Keratinocyte (primary cell): ENCODE measurements around the gene OR2AE1. TPM values are rescaled to one million over a fixed set of nuclear protein-coding genes. Genes with fewer than 3 reads are reported as not detected.

Experiments
- DNase-seq: peaks from one replicate; pipeline ENCODE4 v3.0.0-alpha.2; 2011; ENCODE audit warnings: low read depth, missing footprints, low spot score
- FAIRE-seq: peaks from 2 replicates; lab custom pipeline; 2011; peaks lifted over from hg19 to GRCh38; lab: Jason Lieb, UNC
- H2AFZ ChIP-seq: 2 replicates; pipeline ENCODE4 v1.6.0; 2012; ENCODE audit warnings: low read length, control low read depth, inconsistent platforms; ENCODE audit not compliant: control insufficient read depth
- H3K27ac ChIP-seq: 2 replicates; pipeline ENCODE4 v1.5.1; 2011; ENCODE audit warnings: low read length; ENCODE audit not compliant: control insufficient read depth, insufficient read depth
- H3K27me3 ChIP-seq: 3 replicates; pipeline ENCODE4 v1.6.0; 2011; ENCODE audit warnings: low read length; ENCODE audit not compliant: control insufficient read depth, insufficient read depth; ENCODE audit errors: extremely low read depth
- H3K36me3 ChIP-seq, 2 experiments: 2 replicates in 1 of 2; 3 replicates in 1 of 2; pipeline ENCODE4 v1.5.1; 2011; ENCODE audit warnings: low read length in 2 of 2, mild to moderate bottlenecking in 1 of 2; ENCODE audit not compliant: control insufficient read depth in 2 of 2, insufficient read depth in 2 of 2; ENCODE audit errors: extremely low read depth in 1 of 2
- H3K4me1 ChIP-seq: 3 replicates; pipeline ENCODE4 v1.5.1; 2011; ENCODE audit warnings: low read length; ENCODE audit not compliant: control insufficient read depth, insufficient read depth; ENCODE audit errors: extremely low read depth
- H3K4me2 ChIP-seq: 3 replicates; pipeline ENCODE4 v1.6.0; 2011; ENCODE audit warnings: low read depth, low read length; ENCODE audit not compliant: control insufficient read depth, insufficient read depth; ENCODE audit errors: extremely low read depth
- H3K4me3 ChIP-seq, 3 experiments: fragments of 200-600 bp in 1 of 3; sonication (generic) in 1 of 3; 2 replicates in 2 of 3; 3 replicates in 1 of 3; pipeline ENCODE4 v1.5.1; 2011 to 2016; ENCODE audit warnings: low read length in 3 of 3, mild to moderate bottlenecking in 3 of 3, control low read depth in 2 of 3, inconsistent platforms in 1 of 3, low read depth in 1 of 3, mixed read lengths in 1 of 3, mixed run types in 1 of 3, moderate library complexity in 1 of 3; ENCODE audit not compliant: control insufficient read depth in 2 of 3, insufficient read depth in 2 of 3; ENCODE audit errors: extremely low read depth in 1 of 3
- H3K79me2 ChIP-seq: 2 replicates; pipeline ENCODE4 v1.6.0; 2012; ENCODE audit warnings: low read length; ENCODE audit not compliant: control insufficient read depth, insufficient read depth
- H3K9ac ChIP-seq: 3 replicates; pipeline ENCODE4 v1.6.0; 2011; ENCODE audit warnings: low read length; ENCODE audit not compliant: control insufficient read depth, insufficient read depth; ENCODE audit errors: extremely low read depth
- H3K9me1 ChIP-seq: 3 replicates; pipeline ENCODE4 v1.6.0; 2011; ENCODE audit warnings: low read length; ENCODE audit not compliant: control insufficient read depth, insufficient read depth; ENCODE audit errors: extremely low read depth
- H3K9me3 ChIP-seq: 2 replicates; pipeline ENCODE4 v1.5.1; 2012; ENCODE audit warnings: low read depth, low read length; ENCODE audit not compliant: control insufficient read depth
- H4K20me1 ChIP-seq: 3 replicates; pipeline ENCODE4 v1.6.0; 2011; ENCODE audit warnings: low read length; ENCODE audit not compliant: control insufficient read depth, insufficient read depth; ENCODE audit errors: extremely low read depth
- EZH2 ChIP-seq: IDR thresholded peaks from one replicate; pipeline ENCODE4 v1.6.1; 2012; ENCODE audit warnings: inconsistent platforms, mild to moderate bottlenecking, low read length, moderate library complexity
- dilution Hi-C: fragments of 300-500 bp; cut with MboI; formaldehyde crosslinking; loops from one replicate; pipeline ENCODE4 v1.7.0; 2020; ENCODE audit warnings: low sequenced_read_pairs; ENCODE audit not compliant: extremely low pct_ligation_motif_present
- polyA plus RNA-seq, 5 experiments: library from polyadenylated mRNA; depleted of rRNA in 3 of 5; stranded (reverse) in 3 of 5; stranded (forward) in 1 of 5; unstranded in 1 of 5; fragments of >200 nt; gene quantifications; 1 replicate in 1 of 5; 2 replicates in 3 of 5; 3 replicates in 1 of 5; pipeline versions ENCODE4 v1.2.1 to v1.2.3, GENCODE V29; 2011 to 2012; ENCODE audit warnings: missing spikeins in 2 of 5, low read depth in 1 of 5, low replicate concordance in 1 of 5
- small RNA-seq, 3 experiments: library from RNA; depleted of rRNA; stranded (forward); fragments of <200 nt; gene quantifications; one replicate each; pipeline ENCODE3, GENCODE V24; 2012; ENCODE audit warnings: low read depth in 3 of 3, low replicate concordance in 1 of 3; ENCODE audit not compliant: insufficient read length in 3 of 3
- TF ChIP-seq, protein P1 (sequence below), 3 experiments: IDR thresholded peaks in 1 of 3; conservative IDR thresholded peaks in 1 of 3; optimal IDR thresholded peaks in 1 of 3; 2 replicates in 2 of 3; 3 replicates in 1 of 3; pipeline versions ENCODE3 to v1.5.1; 2011; ENCODE audit warnings: low read length in 3 of 3, mild to moderate bottlenecking in 3 of 3, moderate library complexity in 2 of 3, control low read depth in 1 of 3, inconsistent platforms in 1 of 3; ENCODE audit not compliant: insufficient read depth in 2 of 3; ENCODE audit errors: extremely low read depth in 1 of 3

The OR2AE1 gene
- polyA plus RNA-seq, 1 donor (not counting 4 experiments of a cell fraction or from before 2014, with no cell fraction given): not detected

- Histone ChIP-seq H3K27ac (no peak overlapping the region), H3K9me1 (no peaks in the 10 kb centered on the region), H4K20me1 (no peaks in the 10 kb centered on the region), H3K79me2 (no peaks in the 10 kb centered on the region), H3K9ac (no peak overlapping the region), H3K36me3 (no peaks in the 10 kb centered on the region), H3K9me3 (no peaks in the 10 kb centered on the region), H3K4me2 (no peak overlapping the region), H3K4me1 (no peaks in the 10 kb centered on the region), H2AFZ (no peak overlapping the region), H3K27me3 (no peaks in the 10 kb centered on the region), H3K4me3 (no peak overlapping the region)
- DNase-seq (no peak), FAIRE-seq (no peak)
- TF ChIP-seq, protein P1, sequence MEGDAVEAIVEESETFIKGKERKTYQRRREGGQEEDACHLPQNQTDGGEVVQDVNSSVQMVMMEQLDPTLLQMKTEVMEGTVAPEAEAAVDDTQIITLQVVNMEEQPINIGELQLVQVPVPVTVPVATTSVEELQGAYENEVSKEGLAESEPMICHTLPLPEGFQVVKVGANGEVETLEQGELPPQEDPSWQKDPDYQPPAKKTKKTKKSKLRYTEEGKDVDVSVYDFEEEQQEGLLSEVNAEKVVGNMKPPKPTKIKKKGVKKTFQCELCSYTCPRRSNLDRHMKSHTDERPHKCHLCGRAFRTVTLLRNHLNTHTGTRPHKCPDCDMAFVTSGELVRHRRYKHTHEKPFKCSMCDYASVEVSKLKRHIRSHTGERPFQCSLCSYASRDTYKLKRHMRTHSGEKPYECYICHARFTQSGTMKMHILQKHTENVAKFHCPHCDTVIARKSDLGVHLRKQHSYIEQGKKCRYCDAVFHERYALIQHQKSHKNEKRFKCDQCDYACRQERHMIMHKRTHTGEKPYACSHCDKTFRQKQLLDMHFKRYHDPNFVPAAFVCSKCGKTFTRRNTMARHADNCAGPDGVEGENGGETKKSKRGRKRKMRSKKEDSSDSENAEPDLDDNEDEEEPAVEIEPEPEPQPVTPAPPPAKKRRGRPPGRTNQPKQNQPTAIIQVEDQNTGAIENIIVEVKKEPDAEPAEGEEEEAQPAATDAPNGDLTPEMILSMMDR (optimal IDR thresholded peaks at IDR 0.05 in 1 of 3, IDR thresholded peaks at IDR 0.05 in 1 of 3, conservative IDR thresholded peaks at IDR 0.05 in 1 of 3; ENCODE audit: extremely low read depth in 1 of 3, insufficient read depth in 2 of 3, low read length in 3 of 3): no peak
- TF ChIP-seq EZH2: no peak
- dilution Hi-C loops: no loop called here
These were observed 48.0 kb downstream of the OR2AE1 start for GRCh38 chr7:99828811-99829210.

DNA sequence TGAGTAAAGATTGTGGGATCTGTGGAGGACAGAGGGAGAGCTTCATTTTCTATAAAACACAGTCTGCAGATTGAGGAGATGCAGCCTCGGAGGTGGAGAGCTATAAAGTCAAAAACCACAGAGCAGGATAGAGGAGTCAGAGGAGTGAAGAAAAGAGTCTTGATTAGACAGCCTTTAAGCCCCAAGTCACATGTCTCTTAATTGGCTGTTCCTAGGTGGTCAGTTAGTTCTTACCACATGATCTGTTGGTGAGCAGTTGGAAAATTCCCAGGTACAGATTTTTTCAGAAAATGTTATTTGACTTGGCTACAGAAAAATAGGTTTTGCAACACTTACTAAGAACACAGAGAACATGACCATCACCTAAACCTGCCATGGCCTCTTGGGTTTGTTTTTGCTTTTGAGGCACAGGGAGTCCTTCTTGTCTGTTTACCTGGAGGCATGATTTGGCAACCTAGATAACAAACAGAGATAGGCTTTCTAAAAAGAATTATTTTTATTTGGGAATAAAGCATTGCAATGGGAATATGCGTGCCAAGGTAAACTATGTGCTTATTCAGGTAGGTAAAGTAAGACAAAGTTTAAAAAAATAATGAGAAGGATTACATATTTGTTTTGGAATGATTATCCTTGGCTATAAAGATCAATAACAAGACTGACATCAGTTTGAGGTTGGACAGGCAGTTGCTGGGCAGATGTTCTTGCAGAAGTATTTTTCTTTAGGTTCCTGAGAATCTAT is 49.6 kb downstream of the OR2AE1 start:
- no peaks in the 10 kb centered on the region for H3K9me1 ChIP-seq
- no peaks in the 10 kb centered on the region for H3K36me3 ChIP-seq
- no peaks in the 10 kb centered on the region for H3K9me3 ChIP-seq
- H4K20me1 ChIP-seq: no peaks in the 10 kb centered on the region
- no peaks in the 10 kb centered on the region for H3K4me1 ChIP-seq
- no peak overlapping the region for H2AFZ ChIP-seq
- no peaks in the 10 kb centered on the region for H3K79me2 ChIP-seq
- no peak overlapping the region for H3K27ac ChIP-seq
- FAIRE-seq (no peak), DNase-seq (no peak)
- no peak for TF ChIP-seq EZH2
- TF ChIP-seq, protein P1 (optimal IDR thresholded peaks at IDR 0.05 in 1 of 3, IDR thresholded peaks at IDR 0.05 in 1 of 3, conservative IDR thresholded peaks at IDR 0.05 in 1 of 3; ENCODE audit: extremely low read depth in 1 of 3, insufficient read depth in 2 of 3, low read length in 3 of 3): no peak
- no peak overlapping the region for H3K4me3 ChIP-seq
- no peak overlapping the region for H3K4me2 ChIP-seq
- H3K27me3 ChIP-seq: no peaks in the 10 kb centered on the region
- no peak overlapping the region for H3K9ac ChIP-seq
- dilution Hi-C loops: no loop called here

Small RNA genes lying within 50 kb of the gene (small RNA-seq; reads per million reads assigned to genes)
- 0 reads per million in 3 experiments for gene AC011904.1
- 0 reads per million in 3 experiments for gene CYP3A52P

Other genes starting within 250 kb of the OR2AE1 start
- 2.0 to 4.5 TPM (median 3.4 TPM) in 3 replicates for gene CYP3A5, start 197.0 kb downstream of the OR2AE1 start, polyA plus RNA-seq
- gene CYP3A7, start 141.8 kb downstream of the OR2AE1 start, polyA plus RNA-seq: not detected in 3 replicates
- not detected in 3 replicates for gene CYP3A4, start 92.8 kb downstream of the OR2AE1 start, polyA plus RNA-seq
- gene CYP3A43, start 49.0 kb downstream of the OR2AE1 start, polyA plus RNA-seq: not detected in 3 replicates
- gene TRIM4, start 42.5 kb upstream of the OR2AE1 start, polyA plus RNA-seq: 17.9 to 25.5 TPM (median 19.7 TPM) in 3 replicates
- not detected in 3 replicates for gene GJC3, start 52.6 kb upstream of the OR2AE1 start, polyA plus RNA-seq
- gene AZGP1, start 99.0 kb upstream of the OR2AE1 start, polyA plus RNA-seq: 0.14 to 1.3 TPM (median 1.3 TPM) in 3 replicates
- gene ZKSCAN1, start 138.6 kb upstream of the OR2AE1 start, polyA plus RNA-seq: 20.6 to 26.8 TPM (median 24.7 TPM) in 3 replicates
- 11.2 to 12.9 TPM (median 12.6 TPM) in 3 replicates for gene ZSCAN21, start 172.7 kb upstream of the OR2AE1 start, polyA plus RNA-seq
- 16.6 to 17.7 TPM (median 16.8 TPM) in 3 replicates for gene ZNF3, start 204.7 kb upstream of the OR2AE1 start, polyA plus RNA-seq
- 144 to 184 TPM (median 171 TPM) in 3 replicates for gene COPS6, start 211.9 kb upstream of the OR2AE1 start, polyA plus RNA-seq
- gene MCM7, start 224.4 kb upstream of the OR2AE1 start, polyA plus RNA-seq: 23.7 to 60.0 TPM (median 46.8 TPM) in 3 replicates
- 13.7 to 15.2 TPM (median 14.2 TPM) in 3 replicates for gene AP4M1, start 224.6 kb upstream of the OR2AE1 start, polyA plus RNA-seq
- gene TAF6, start 242.3 kb upstream of the OR2AE1 start, polyA plus RNA-seq: 4.5 to 11.7 TPM (median 7.6 TPM) in 3 replicates
- gene CNPY4, start 242.6 kb upstream of the OR2AE1 start, polyA plus RNA-seq: 7.7 to 9.9 TPM (median 9.8 TPM) in 3 replicates
- gene MBLAC1, start 249.9 kb upstream of the OR2AE1 start, polyA plus RNA-seq: 0.21 to 0.50 TPM (median 0.46 TPM) in 3 replicates